IPS-15b (cell line): ENCODE measurements around the gene FAM234B.
"Not testable (repeated sequence)": the region's sequence is repeated elsewhere in the genome, so short reads cannot be mapped to it uniquely, and the experiment has no call there.

Source experiments
- H3K27me3 ChIP-seq: one replicate; pipeline ENCODE4 v1.6.1; 2013; ENCODE audit warnings: low read length; ENCODE audit not compliant: control insufficient read depth, insufficient read depth
- H3K36me3 ChIP-seq: one replicate; pipeline ENCODE4 v1.6.1; 2013; ENCODE audit warnings: low read length; ENCODE audit not compliant: control insufficient read depth, insufficient read depth
- H3K4me1 ChIP-seq: one replicate; pipeline ENCODE4 v1.6.1; 2013; ENCODE audit warnings: mild to moderate bottlenecking, low read length; ENCODE audit not compliant: control insufficient read depth, insufficient read depth
- H3K4me3 ChIP-seq: one replicate; pipeline ENCODE4 v1.5.1; 2013; ENCODE audit warnings: low read depth, low read length
- H3K9ac ChIP-seq: one replicate; pipeline ENCODE4 v1.6.1; 2013; ENCODE audit warnings: low read depth, mild to moderate bottlenecking, low read length
- H3K9me3 ChIP-seq: one replicate; pipeline ENCODE4 v1.6.1; 2013; ENCODE audit warnings: mild to moderate bottlenecking, low read length; ENCODE audit not compliant: control insufficient read depth, insufficient read depth

FAM234B gene

DNA sequence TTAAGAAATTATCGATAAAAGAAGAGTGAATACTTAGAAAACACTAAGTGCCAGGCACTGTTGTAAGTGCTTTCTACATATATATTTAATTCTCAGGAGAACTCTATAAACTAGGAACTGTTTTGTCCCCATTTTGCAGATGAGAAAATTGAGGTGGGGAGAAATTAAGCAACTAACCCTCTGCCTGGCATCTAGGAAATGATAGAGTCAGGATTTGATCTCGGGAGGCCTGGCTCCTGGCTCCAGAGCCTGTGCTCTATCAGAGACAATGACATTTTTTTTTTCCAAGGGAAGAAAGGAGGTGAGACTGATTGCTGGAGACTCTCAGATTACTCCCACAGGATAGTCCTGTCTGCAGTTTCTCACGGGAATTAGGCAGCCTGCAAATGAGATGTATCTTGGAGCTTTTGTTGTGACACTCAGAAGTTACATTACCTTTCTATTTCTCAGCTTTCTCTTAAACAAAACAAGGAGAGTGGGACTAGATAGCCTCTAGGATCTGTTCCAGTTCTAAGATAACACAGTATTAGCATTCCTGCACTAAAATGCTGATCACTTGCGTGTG lies 1.4 kb upstream of the FAM234B start:
- H3K9me3 ChIP-seq: no peaks in the 10 kb centered on the region

DNA sequence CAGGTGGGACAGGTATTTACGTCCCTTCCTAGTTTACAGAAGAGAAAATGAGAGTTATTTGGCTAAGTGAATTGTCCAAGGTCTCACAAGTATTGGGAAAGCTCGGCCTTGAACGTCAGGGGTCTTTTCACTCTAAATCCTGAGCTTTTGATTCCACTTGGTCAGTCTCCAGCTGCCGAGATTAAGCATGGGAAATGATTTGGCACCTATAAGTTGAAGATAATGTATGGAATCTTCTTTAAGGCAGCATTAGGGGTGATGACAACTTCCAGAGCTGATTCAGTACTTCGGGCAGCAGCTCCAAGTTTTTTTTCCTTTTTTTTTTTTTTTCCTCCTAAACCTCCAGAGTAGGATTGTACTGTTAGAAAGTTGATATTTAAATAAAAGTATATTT lies 722 bp downstream of the FAM234B start:
- no peaks in the 10 kb centered on the region for H3K9me3 ChIP-seq
- peak overlapping the region; percentile 84 for H3K4me3 ChIP-seq
- H3K36me3 ChIP-seq: no peaks in the 10 kb centered on the region
- peaks cover 3% of the 10 kb centered on the region for H3K4me1 ChIP-seq
- peaks cover 13% of the 10 kb centered on the region for H3K27me3 ChIP-seq
- H3K9ac ChIP-seq: no peak overlapping the region

More for the DNA sequence above, 1.4 kb upstream of the FAM234B start:
- Histone ChIP-seq H3K9ac (no peak overlapping the region), H3K4me3 (no peak overlapping the region), H3K4me1 (peaks cover 3% of the 10 kb centered on the region), H3K36me3 (no peaks in the 10 kb centered on the region), H3K27me3 (peaks cover 13% of the 10 kb centered on the region)

- Histone ChIP-seq H3K4me3 (no peak overlapping the region), H3K9ac (no peak overlapping the region), H3K36me3 (no peaks in the 10 kb centered on the region), H3K4me1 (peaks cover 3% of the 10 kb centered on the region), H3K9me3 (no peaks in the 10 kb centered on the region), H3K27me3 (peaks cover 13% of the 10 kb centered on the region)
These were observed 1.6 kb downstream of the FAM234B start for GRCh38 chr12:13045816-13046215.

DNA sequence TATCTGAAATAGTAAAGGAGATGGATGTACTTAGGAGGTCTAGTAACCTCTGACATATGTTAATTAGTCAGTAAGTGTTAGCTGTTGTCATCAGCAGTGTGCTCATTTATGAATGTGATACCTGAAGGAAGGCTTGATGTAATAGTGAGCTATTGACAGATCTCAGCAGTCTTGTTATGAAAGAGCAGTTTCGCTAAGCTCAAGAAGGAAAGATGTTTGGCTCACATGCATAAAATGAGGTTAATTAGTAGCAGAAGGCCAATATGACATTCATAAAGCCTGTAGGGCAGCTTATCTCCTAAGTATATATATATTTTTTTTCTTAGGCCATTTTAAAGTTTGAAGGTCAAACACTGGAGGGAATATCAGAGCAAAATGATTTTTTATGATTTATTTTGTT lies 2.8 kb downstream of the FAM234B start:
- H3K36me3 ChIP-seq: no peaks in the 10 kb centered on the region
- H3K9ac ChIP-seq: no peak overlapping the region
- H3K4me3 ChIP-seq: no peak overlapping the region
- no peaks in the 10 kb centered on the region for H3K9me3 ChIP-seq
- peaks cover 3% of the 10 kb centered on the region for H3K4me1 ChIP-seq
- H3K27me3 ChIP-seq: peaks cover 13% of the 10 kb centered on the region

GRCh38 chr12:13049816-13050215 lies 5.6 kb downstream of the FAM234B start:
- H3K4me1 ChIP-seq: peaks cover 3% of the 10 kb centered on the region
- H3K27me3 ChIP-seq: no peaks in the 10 kb centered on the region
- H3K36me3 ChIP-seq: no peaks in the 10 kb centered on the region
- no peak overlapping the region for H3K9ac ChIP-seq
- peaks cover 3% of the 10 kb centered on the region for H3K9me3 ChIP-seq
- no peak overlapping the region for H3K4me3 ChIP-seq

DNA sequence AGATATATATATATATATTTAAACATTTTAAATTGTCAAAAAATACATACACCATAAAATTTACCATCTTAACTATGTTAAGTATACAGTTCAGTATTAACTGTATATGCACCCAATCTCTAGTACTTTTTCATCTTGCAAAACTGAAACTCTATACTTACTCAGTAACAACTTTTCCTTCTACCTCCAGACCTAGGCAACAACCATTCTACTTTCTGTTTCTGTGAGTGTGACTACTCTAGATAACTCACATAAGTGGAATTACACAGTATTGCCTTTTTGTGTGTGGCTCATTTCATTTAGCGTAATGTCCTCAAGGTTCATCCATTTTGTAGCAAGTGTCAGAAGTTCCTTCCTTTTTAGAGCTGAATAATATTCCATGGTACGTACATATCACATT lies 8.2 kb downstream of the FAM234B start:
- Histone ChIP-seq H3K9ac (no peak overlapping the region), H3K9me3 (peaks cover 3% of the 10 kb centered on the region), H3K4me3 (no peak overlapping the region), H3K27me3 (no peaks in the 10 kb centered on the region), H3K4me1 (no peaks in the 10 kb centered on the region), H3K36me3 (no peaks in the 10 kb centered on the region)

GRCh38 chr12:13053617-13054016 lies 9.4 kb downstream of the FAM234B start:
- H3K9ac ChIP-seq, H3K27me3 ChIP-seq, H3K4me1 ChIP-seq, H3K9me3 ChIP-seq, H3K36me3 ChIP-seq, H3K4me3 ChIP-seq: not testable (repeated sequence)

DNA sequence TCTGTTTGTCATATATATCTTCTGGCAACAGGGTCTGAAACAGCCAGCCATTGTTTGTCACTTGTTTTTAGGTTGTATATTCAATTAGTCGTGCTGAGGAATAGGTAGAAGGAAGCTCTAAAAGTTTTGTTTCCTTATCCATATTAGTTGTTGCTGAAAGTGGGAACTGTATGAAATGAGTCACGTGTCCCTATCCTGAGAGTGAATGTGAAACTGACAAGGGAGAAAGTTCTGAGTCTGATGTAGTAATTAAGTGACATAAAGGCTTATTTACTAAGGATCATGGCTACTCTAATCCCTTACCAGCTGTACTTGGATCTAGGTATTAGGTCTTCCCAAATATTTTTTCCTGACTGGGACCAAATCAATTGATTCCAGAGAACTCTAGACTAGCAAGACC lies 16.4 kb downstream of the FAM234B start:
- H3K9ac ChIP-seq: no peak overlapping the region
- H3K4me1 ChIP-seq: no peaks in the 10 kb centered on the region
- H3K9me3 ChIP-seq: no peaks in the 10 kb centered on the region
- no peak overlapping the region for H3K4me3 ChIP-seq
- peaks cover 6% of the 10 kb centered on the region for H3K36me3 ChIP-seq
- no peaks in the 10 kb centered on the region for H3K27me3 ChIP-seq

DNA sequence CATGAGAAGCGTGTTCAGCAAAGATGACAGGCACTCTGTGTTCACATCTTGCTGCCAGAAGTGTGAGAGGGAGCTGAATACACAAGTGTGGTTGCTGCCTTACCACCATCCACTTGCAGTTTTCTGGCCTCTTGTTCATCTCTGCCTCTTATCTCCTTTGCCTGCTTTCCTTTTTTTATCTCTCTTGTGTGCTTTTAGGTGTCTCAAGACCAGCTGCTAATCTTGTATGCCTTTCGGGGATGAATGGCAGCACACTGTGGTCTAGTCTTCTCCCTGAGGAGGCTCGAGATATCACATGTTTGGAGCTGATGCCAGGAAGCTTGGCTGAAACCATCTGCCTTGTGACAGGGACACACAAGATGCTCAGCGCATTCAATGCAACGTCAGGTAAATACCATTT lies 17.2 kb downstream of the FAM234B start:
- H3K27me3 ChIP-seq: no peaks in the 10 kb centered on the region
- H3K36me3 ChIP-seq: peaks cover 6% of the 10 kb centered on the region
- H3K4me1 ChIP-seq: no peaks in the 10 kb centered on the region
- H3K9ac ChIP-seq: no peak overlapping the region
- H3K4me3 ChIP-seq: no peak overlapping the region
- no peaks in the 10 kb centered on the region for H3K9me3 ChIP-seq

GRCh38 chr12:13062669-13063068 lies 18.5 kb downstream of the FAM234B start:
- Histone ChIP-seq H3K4me3 (no peak overlapping the region), H3K27me3 (no peaks in the 10 kb centered on the region), H3K36me3 (peaks cover 12% of the 10 kb centered on the region), H3K4me1 (no peaks in the 10 kb centered on the region), H3K9ac (no peak overlapping the region), H3K9me3 (no peaks in the 10 kb centered on the region)

DNA sequence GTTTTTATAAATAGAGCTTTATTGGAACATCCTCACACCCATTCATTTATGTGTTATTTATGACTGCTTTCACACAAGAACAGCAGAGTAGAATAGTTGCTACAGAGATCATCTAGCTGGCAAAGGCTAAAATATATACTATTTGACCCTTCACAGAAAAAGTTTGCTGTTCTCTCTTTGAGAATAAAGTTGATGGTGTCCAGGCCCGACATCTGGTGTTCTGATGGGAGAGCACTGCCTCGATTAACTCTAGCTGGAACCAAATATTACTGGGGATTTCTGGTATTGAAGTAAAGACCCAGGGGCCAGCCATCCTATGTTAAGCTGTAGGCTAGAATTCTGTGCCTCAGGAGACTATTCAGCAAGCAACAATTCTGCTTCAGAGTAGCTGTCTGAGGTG lies 21.8 kb downstream of the FAM234B start:
- H3K4me1 ChIP-seq: no peaks in the 10 kb centered on the region
- no peak overlapping the region for H3K9ac ChIP-seq
- no peaks in the 10 kb centered on the region for H3K27me3 ChIP-seq
- H3K36me3 ChIP-seq: peaks cover 6% of the 10 kb centered on the region
- no peak overlapping the region for H3K4me3 ChIP-seq
- H3K9me3 ChIP-seq: no peaks in the 10 kb centered on the region

DNA sequence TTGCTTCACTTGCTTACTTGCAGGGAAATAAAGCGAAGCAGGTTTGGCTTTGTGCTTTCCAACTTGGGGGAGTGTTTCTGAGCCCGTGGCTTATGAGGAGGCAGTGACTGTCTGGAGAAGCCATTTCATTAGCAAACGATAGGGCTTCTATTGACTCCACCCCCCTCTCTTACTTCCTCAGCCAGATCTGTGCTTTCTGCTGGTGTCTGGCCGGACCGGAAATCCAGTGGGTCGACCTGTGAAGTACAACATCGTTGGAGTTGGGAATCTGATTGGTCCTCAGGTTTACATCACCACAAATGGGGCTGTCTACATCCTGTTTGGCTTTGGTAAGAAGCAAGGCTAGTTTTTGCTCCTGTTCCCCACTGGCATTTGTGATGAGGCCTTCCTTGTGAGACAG lies 22.3 kb downstream of the FAM234B start:
- Histone ChIP-seq H3K27me3 (no peaks in the 10 kb centered on the region), H3K36me3 (peaks cover 6% of the 10 kb centered on the region), H3K4me3 (no peak overlapping the region), H3K9ac (no peak overlapping the region), H3K4me1 (no peaks in the 10 kb centered on the region), H3K9me3 (no peaks in the 10 kb centered on the region)
